Measurements from ENCODE around the gene KRT17. TPM values are rescaled to one million over a fixed set of nuclear protein-coding genes. Genes with fewer than 3 reads are reported as not detected.
"Not testable (repeated sequence)": the region's sequence is repeated elsewhere in the genome, so short reads cannot be mapped to it uniquely, and the experiment has no call there.

Gene KRT17
- total RNA-seq, 1 experiment from 2014 or later, result 472 TPM

DNA sequence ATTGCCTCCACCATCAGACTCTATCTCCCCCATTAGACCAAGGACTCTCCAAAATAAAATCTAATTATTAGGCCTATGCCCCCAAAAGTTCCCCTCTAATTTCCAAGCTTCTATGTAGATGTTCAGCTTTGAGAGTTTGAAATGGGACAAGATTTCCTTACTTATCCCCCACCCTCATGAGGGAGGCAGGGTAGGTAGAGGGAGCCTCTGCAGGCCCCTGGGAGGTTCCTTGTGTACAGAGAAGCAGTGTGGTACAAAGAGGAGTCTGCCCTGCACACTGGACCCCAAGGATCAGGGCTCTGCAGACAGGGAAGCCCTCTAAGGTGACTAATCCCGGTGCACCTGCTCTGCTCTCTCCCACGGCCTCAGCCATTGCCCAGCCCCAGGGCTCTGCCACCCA is 2.5 kb downstream of the KRT17 start:
- intact Hi-C loops (cut with micrococcal nuclease; ENCODE audit: unreplicated experiment), result no loop called here
- Mint-ChIP-seq H3K36me3 (ENCODE audit: insufficient read depth, unreplicated experiment) (peaks cover 79% of the 10 kb centered on the region), H3K9me3 (ENCODE audit: low read depth, unreplicated experiment) (no peaks in the 10 kb centered on the region), H3K4me1 (ENCODE audit: low read depth, unreplicated experiment) (peaks cover 55% of the 10 kb centered on the region), H3K4me3 (ENCODE audit: low read depth, unreplicated experiment) (no peak overlapping the region), H3K27me3 (ENCODE audit: unreplicated experiment) (no peaks in the 10 kb centered on the region), H3K27ac (ENCODE audit: unreplicated experiment) (peak overlapping the region; percentile 34)
- CTCF ChIA-PET, result interaction anchor here (0.6 to 2.8 kb wide), 4 partner anchors 9 to 43 kb away, joined by 3 to 12 read pairs (median 6); partner anchors contain the start of gene KRT16
- no TSS peak for BruUV-seq (replicated peaks)
- no peak for DNase-seq
- no peak for TF ChIP-seq CTCF (IDR thresholded peaks at IDR 0.05; ENCODE audit: unreplicated experiment)

GRCh38 chr17:41621435-41621817 is 2.9 kb downstream of the KRT17 start:
- H3K36me3 Mint-ChIP-seq (ENCODE audit: insufficient read depth, unreplicated experiment), result peaks cover 79% of the 10 kb centered on the region
- CTCF ChIA-PET, result interaction anchor here (1.1 kb wide), 1 partner anchor 74 kb away, joined by 3 read pairs; no protein-coding TSS in a partner anchor
- H3K27ac Mint-ChIP-seq (ENCODE audit: unreplicated experiment), result peak overlapping the region; percentile 34
- H3K4me3 Mint-ChIP-seq (ENCODE audit: low read depth, unreplicated experiment); DNase-seq; BruUV-seq (replicated peaks); H3K27me3 Mint-ChIP-seq (ENCODE audit: unreplicated experiment); intact Hi-C loops (cut with micrococcal nuclease; ENCODE audit: unreplicated experiment); H3K9me3 Mint-ChIP-seq (ENCODE audit: low read depth, unreplicated experiment): not testable (repeated sequence)
- peaks cover 50% of the 10 kb centered on the region for H3K4me1 Mint-ChIP-seq (ENCODE audit: low read depth, unreplicated experiment)

- H3K9me3 Mint-ChIP-seq (ENCODE audit: low read depth, unreplicated experiment), result no peaks in the 10 kb centered on the region
- no TSS peak for BruUV-seq (replicated peaks)
- intact Hi-C loops (cut with micrococcal nuclease; ENCODE audit: unreplicated experiment), result no loop called here
- no peak for DNase-seq
- peak overlapping the region; percentile 34 for H3K27ac Mint-ChIP-seq (ENCODE audit: unreplicated experiment)
- no peak for TF ChIP-seq CTCF (IDR thresholded peaks at IDR 0.05; ENCODE audit: unreplicated experiment)
- H3K4me3 Mint-ChIP-seq (ENCODE audit: low read depth, unreplicated experiment), result no peak overlapping the region
- peaks cover 76% of the 10 kb centered on the region for H3K36me3 Mint-ChIP-seq (ENCODE audit: insufficient read depth, unreplicated experiment)
- H3K27me3 Mint-ChIP-seq (ENCODE audit: unreplicated experiment), result no peaks in the 10 kb centered on the region
- H3K4me1 Mint-ChIP-seq (ENCODE audit: low read depth, unreplicated experiment), result peaks cover 46% of the 10 kb centered on the region
- CTCF ChIA-PET, result interaction anchor here (0.6 to 1.2 kb wide), 5 partner anchors 25 to 1412 kb away, joined by 3 to 4 read pairs (median 4); no protein-coding TSS in a partner anchor
Observed at GRCh38 chr17:41620583-41621434, 3.6 kb downstream of the KRT17 start.

- H3K36me3 Mint-ChIP-seq (ENCODE audit: insufficient read depth, unreplicated experiment), result peaks cover 72% of the 10 kb centered on the region
- H3K4me3 Mint-ChIP-seq (ENCODE audit: low read depth, unreplicated experiment); H3K9me3 Mint-ChIP-seq (ENCODE audit: low read depth, unreplicated experiment); BruUV-seq (replicated peaks); intact Hi-C loops (cut with micrococcal nuclease; ENCODE audit: unreplicated experiment); DNase-seq; H3K27me3 Mint-ChIP-seq (ENCODE audit: unreplicated experiment): not testable (repeated sequence)
- peak overlapping the region; percentile 25 for H3K27ac Mint-ChIP-seq (ENCODE audit: unreplicated experiment)
- CTCF ChIA-PET, result interaction anchor here (0.6 to 1.2 kb wide), 6 partner anchors 26 to 1413 kb away, joined by 3 to 4 read pairs (median 4); no protein-coding TSS in a partner anchor
- peaks cover 47% of the 10 kb centered on the region for H3K4me1 Mint-ChIP-seq (ENCODE audit: low read depth, unreplicated experiment)
Observed at GRCh38 chr17:41619927-41620582, 4.3 kb downstream of the KRT17 start.
